ENCODE results near the gene VOPP1.
"Not testable (repeated sequence)": the region's sequence is repeated elsewhere in the genome, so short reads cannot be mapped to it uniquely, and the experiment has no call there.

VOPP1 gene, protein sequence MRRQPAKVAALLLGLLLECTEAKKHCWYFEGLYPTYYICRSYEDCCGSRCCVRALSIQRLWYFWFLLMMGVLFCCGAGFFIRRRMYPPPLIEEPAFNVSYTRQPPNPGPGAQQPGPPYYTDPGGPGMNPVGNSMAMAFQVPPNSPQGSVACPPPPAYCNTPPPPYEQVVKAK

DNA sequence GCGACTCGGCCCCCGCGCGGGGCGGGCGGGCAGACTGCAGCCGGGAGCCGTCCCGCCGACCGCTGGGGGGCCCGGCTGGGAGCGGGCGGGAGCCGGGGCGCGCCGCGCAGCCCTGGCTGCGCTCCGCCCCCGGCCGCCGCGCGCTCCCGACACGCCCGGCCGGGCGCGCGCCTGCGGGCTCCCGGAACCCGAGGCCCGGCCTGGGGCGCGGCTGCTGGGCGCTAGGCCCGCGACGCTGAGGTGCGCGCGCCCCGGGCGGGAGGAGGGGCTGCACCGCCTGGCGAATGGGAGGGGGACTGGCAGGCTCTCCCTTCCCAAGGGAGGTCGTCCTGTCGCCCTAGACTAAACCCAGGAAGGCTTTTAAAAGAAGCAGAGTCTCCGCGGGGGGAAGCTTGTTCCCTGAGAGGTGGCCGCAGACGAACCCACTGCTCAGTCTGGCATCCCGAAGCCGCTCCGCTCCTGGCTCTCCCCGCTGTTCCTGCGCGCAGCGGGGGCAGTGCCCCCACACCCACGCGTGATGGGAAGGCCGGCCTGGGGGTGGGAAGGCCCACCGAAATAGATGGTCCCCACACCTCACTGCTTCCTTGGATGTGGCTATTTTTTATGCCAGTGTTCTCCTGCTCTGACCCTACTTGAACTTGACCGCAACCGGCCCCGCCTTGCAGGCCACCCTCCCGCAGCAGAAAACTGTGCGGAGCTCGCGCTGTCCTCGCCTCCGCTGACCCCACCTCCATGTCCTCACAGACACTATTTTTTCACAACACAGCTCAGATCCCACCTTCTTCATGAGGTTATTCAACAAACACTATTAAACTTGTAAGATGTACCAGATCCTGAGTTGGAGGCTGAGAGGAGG lies at the start of gene VOPP1:
Gene VOPP1 (minus strand): TSS at position 125 of the 856 bp plus-strand sequence. CDS start 178 bp downstream, outside the sequence.
- DNase-seq (ENCODE audit: low spot score): peak; percentile 90

DNA sequence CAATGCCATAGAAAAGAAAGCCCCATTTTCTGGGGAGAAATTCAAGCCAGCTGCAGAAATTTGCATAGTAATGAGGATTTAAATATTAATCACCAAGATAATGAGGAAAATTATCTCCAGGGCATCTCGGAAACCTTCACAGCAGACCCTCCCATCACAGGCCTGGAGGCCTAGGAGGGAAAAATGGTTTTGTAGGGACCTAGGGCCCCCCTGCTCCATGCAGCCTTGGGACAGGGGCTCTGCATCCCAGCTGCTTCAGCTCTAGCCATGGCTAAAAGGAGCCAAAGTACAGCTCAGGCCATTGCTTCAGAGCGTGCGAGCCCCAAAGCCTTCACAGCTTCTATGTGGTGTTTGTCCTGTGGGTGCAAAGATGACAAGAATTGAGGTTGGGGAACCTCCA lies 46.6 kb upstream of the VOPP1 start:
- DNase-seq (ENCODE audit: low spot score): no peak

DNA sequence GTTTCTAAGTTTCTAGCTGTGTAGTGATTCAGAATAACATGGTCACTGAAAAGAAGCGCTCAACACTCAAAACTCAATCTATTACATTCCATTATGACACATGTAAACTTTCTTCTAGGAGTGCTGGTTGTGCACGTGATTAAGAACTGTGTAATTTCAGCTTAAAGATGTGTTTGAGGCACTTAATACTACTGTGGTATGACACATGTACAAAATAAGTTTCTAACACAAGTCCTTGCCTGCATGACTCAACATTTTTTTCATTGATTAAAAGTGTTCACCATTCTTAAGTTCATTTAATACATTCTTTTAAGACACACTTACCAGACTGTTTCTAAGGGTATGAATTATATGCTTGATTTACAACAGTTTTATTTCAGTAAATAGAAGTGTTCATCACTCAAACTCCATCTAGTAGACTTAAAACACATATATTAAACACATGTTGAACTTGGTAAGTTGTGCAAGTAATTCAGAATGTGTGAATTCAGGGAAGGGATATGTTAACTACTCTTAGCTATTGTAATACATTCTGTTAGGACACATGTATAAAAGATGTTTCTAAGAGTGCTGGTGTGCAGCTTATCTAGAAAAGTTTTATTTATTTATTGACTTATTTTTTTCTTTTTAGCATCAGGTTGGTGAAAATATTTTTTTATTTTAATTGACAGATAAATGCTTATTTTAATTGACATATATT lies 42.2 kb upstream of the VOPP1 start:
- DNase-seq (ENCODE audit: low spot score): not testable (repeated sequence)

DNA sequence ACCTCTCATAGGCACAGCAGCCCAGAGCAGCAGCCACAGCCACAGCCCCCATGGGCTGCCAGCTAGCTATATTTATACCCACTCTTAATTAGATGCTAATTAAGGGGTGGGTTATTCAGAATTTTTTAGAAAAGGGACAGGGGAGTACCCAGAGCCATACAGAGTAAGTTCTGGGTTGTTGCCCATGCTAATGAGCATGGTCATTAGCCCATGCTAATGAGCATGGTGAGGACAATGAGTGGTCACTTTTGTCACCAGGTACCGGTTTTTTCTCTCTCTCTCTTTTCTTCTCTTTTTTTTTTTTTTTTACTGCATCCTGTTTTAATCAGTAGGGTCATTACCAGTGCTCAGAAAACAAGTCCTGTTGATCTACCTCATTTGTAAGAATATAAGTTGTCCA lies 37.4 kb upstream of the VOPP1 start:
- not testable (repeated sequence) for DNase-seq (ENCODE audit: low spot score)

DNA sequence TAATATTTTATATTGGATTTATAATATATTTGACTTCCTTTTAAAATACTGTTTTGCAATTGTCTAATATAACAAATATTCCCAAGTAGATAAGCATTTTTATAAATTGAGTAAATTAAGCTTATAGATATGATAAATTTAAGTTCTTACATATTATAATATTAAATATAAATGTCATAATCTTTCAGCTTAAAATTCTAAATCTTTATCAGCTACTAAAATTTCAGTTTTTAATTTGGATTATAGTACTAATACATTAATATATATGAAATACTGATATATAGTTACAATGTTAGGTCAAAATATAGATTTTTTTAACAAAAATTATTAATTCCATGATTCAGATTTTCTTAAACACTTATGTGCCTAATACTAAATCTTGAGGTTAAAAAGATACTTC lies 33.4 kb upstream of the VOPP1 start:
- not testable (repeated sequence) for DNase-seq (ENCODE audit: low spot score)

DNA sequence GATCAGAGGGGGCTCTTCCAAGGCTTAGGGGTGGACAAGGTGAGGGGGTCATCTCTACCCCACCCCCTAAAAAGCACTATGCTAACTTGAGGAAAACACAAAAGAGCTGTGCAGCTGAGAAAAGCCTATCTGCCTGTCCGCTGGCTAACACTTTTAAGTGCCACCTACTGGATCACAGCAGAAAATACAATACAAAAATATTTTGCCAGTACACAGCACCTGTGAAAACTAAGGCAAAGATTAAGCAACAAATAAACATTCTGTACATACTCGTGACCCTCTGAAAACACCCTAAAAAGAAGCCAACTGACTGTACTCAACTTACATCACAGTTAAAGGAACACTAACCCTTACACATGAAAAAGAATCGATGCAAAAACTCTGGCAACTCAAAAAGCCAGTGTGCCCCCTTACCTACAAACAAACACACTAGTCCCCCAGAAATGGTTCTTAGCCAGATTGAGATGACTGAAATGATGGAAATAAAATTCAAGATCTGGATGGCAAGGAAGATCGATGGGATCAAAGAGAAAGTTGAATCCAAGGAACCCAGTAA lies 25.7 kb upstream of the VOPP1 start:
- not testable (repeated sequence) for DNase-seq (ENCODE audit: low spot score)

DNA sequence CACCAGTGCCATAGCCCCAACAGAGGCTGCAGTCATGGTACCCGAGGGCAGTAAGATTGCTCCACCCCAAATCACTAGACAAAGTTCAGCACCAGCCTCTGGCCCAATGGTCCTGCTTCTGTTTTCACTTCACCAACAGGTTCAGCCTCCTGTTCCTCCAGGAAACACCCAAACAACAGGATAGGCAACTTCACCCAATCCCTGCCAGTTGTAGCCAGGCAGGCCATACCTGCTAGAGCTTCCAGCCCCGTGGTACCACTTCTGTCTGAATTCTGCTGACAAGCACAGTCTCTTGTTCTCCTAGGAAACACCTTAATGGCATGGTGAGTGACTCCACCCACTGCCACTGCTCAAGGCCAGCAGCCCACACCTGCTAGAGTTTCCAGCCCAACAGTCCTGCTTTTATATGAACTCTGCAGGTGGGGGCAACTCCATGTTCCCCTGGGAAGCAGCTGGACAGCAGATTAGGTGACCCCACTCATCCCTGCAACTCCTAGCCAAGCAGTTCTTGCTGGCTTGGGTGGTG lies 25.0 kb upstream of the VOPP1 start:
- DNase-seq (ENCODE audit: low spot score): not testable (repeated sequence)

DNA sequence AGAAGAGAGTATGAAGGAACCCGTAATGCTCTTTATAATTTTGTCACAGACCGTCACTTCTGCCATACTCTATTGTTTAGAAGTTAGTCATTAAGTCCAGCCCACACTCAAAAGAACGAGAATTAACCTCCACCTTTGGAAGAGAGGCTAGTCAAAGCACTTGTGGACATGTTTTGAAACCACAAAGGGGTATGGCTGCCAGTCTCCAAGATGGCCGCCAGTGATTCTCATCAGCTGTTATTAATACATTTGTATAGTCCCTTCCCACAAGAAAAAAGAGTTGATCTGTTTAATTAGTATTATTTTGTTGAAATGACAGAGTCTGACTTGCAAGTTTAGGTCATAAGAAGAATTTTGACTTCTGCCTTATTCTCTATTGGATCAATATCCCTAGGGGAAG lies 23.2 kb upstream of the VOPP1 start:
- DNase-seq (ENCODE audit: low spot score): no peak

DNA sequence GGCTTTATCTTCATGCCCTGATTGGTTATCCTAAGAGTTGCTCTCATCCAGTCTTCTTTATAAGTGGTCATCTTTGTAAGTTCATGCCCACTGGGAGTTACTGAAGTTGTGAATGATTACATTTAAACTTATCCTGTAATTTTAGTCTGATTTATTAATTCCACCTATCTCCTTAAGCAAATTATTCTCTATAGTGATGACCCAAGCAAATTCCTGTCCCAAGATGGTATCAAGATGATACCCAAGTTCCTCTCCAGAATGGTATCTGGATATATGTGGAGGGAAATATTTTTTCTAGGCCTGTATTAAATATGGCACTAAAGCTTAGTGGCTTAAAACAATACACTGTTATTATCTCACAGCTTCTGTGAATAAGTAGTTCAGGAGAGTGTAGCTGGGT lies 22.6 kb upstream of the VOPP1 start:
- DNase-seq (ENCODE audit: low spot score): no peak

DNA sequence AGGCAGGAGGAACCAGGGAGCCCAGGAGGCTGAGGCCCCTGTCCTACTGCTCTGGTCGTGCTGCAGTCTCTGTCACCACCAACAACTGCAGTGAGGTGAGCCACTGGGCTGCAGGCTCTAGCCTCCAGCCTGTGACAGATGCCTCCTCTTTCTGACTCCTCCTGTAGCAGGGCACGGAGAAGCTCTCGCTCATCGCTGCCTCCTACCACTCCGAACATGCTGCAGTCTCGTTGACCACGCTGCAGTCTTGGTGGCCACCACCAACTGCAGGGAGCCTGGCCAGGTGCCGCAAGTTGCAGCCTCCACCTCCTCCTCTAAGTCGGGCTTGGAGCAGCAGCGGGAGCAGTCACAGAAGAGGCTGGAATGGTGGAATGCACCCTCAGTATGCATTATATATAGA lies 22.1 kb upstream of the VOPP1 start:
- DNase-seq (ENCODE audit: low spot score): no peak

DNA sequence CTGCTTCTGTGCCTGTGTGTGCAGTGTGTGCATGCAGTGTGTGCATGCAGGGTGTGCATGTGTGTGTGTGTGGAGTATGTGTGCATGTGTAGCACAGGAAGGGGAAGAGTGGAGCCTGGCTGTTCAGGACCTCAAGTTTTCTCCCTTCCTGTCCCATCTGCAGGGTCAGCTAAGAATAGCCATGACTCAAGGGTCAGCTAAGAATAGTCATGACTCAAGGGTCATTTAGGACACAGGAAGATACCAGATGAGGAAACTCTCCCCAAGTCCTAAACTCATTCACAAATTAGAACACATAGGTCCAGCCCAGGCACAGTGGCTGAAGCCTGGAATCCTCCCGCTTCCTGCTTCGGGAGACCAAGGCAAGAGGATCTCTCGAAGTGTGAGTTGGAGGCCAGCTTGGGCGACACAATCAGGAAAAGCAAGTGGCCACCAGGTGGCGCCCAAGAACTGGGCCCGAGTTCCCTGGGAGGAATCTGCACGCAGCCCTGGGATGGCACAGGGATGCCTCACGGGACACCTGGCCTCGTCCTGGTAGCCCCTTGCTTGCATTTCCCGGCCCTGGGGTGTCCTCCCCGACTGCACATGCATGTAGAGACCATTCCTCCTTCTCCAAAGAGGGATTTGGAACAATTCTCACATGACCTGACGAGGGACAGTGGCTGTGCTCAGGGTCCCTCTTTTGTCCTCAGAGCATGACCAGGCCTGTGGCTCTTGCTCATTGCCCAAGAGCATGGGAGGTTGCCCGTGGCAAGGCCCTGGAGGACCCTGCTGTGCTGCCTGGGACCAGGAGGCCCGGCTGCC lies 21.4 kb upstream of the VOPP1 start:
- peak; percentile 78 for DNase-seq (ENCODE audit: low spot score)

DNA sequence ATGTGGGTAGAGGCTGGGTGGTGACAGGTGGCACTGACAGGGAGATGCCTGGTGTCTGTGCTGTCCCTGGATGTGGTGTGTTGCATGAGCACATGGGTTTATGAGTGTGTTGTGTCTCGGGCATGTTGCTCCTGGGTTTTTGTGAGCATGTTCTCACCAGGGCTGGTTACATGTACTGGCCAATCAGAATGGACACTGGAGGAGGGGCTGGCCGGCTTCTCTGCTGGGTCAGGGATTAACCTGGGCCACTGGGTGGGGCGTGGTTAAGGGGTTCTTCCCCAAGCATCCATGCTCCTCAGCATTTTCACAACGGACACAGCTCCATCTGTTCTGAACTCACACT lies 20.8 kb upstream of the VOPP1 start:
- no peak for DNase-seq (ENCODE audit: low spot score)

DNA sequence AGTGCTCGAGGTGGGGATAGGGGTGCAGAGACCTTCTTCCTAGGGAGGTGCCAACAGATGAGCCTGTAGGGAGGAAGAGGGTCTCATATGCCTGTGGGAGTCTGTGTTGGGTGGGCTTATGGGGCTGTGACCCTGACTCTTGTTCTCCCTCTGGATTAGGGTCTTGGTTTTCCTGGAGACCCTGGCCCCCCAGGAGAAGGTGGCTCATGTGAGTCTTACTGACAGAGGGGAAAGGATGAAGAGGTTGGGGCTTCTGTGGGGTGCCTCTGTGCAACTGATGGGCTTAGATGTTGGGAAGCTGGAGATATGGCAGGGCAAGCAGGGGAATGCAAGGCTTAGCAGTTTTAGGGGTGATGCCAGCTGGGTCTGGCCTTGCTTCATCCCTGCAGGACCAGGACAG lies 20.2 kb upstream of the VOPP1 start:
- no peak for DNase-seq (ENCODE audit: low spot score)

DNA sequence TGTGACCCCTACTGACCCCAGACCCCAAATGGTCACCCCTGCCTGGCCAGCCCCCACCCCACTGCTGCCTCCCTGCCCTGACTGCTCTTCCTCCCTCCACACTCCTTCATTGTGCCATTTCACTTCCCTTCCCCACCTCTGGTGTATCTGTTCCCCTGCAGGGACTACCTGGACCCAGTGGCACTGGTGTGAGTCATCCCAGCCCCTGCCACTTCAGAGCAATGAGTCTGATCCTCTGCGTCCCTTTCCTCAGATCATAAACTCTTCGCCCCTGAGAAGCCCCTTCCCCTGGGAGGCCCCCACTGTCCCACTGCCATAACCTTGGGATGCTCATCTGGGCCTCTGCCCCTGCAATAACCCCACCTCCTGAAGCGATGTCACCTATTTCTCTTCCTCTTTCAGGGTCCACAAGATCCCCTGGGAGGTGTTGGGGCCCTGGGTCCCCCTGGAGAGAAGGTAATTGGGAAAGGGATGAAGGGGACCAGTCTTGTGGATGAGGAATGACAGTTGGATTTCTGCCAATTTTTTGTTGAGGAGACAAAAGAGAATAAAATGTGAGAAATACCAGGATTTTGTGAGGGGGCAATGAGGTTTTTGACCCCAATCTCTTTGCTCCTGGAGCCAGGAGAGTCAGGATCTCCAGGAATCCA lies 19.1 kb upstream of the VOPP1 start:
- DNase-seq (ENCODE audit: low spot score): no peak

DNA sequence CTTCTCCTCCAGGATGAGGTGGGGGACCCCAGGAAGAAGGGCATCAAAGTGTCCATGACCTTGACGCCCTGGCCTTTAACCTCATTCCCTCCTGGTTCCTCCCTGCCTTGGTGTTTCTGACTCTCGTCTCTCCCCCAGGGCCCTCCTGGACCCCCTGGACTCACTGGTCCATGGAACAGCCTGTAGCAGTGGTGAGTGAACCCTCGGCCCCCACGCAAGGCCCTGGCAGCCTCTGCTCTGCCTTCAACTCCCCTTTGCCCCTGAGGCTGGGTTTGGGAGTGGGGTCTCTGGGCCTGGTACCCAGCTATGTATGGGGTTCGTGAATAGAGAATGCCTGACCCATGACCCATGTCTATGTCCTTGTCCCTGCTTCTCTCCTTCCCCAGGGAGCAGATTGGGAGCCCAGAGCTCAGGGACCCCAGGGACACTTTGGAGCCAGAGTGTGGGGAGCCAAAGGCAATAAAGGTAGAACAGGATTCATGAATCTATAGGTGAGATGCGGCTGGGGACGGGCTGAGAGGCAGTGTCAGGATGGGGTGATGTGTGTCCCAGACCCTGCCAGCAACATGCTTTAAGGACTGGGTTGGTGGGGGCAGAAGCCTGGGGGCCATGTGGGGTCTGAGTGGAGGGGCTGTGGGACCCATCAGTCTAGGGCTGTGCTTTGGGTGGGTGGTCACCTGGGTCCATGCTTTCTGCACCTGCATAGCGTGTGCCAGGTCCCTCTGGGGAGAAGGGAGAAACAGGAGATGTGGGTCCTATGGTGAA lies 18.4 kb upstream of the VOPP1 start:
- no peak for DNase-seq (ENCODE audit: low spot score)

DNA sequence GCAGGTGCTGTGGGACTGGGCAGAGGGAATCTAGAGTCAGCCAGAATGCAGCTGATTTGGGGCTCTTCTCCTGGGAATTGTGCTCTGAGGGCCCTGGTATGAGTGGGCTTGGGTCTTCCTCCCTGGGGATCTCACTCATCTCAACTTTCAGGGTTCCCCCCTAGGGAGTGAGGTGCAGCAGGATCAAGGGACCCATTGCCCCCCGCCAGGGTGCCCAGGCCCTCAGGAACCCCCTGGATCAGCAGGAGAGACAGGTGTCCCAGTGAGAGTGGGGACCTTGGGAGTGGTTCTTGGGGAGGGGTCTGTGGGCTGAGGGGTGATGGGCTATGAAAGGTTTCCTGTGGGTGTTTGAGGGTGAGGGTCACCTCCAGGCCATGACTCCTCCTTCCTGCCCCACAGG lies 17.6 kb upstream of the VOPP1 start:
- no peak for DNase-seq (ENCODE audit: low spot score)

DNA sequence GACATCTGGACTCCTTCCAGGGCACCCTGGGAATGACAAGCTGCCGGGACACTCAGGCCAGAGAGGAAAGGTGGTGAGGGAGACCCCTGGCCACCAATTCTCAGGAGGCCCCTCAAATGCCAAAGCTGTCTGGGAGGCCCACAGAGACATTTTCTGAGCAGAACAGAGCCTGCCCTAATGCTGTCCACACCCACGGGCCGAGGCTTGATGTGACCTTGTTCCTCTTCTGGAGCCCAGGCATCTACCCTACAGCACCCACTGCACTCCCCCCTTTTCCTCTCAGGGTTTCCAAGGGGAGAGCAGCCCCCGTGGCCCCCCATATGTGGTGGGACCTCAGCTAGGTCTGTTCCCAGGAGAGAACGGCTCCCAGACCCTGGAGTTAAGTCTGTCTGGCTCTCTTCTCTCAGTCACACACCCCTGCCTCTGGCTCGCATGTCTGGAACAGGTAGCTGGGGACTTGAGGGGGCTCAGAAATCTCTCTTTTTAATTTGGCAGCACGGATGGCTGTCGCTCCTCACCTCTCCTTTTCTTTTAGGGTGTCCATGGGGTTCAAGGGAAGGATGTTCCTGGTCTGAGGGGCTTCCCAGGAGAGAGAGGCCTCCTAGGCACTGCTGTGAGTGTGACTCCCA lies 16.8 kb upstream of the VOPP1 start:
- DNase-seq (ENCODE audit: low spot score): no peak

DNA sequence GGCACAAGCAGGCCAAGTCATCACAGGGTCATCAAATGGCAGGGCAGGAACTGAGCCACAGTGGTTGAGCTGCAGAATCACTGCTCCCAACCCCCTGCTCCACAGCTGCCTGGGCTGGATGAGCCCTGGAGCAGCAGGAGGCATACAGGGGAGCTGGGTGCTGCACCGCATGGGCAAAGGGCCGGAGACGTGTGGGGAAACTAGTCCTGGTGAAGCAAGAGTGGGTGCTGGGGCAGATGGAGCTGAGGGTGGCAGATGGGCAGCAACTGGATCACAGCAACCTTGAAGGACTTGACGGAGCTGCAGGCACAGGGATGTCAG lies 16.0 kb upstream of the VOPP1 start:
- DNase-seq (ENCODE audit: low spot score): no peak

DNA sequence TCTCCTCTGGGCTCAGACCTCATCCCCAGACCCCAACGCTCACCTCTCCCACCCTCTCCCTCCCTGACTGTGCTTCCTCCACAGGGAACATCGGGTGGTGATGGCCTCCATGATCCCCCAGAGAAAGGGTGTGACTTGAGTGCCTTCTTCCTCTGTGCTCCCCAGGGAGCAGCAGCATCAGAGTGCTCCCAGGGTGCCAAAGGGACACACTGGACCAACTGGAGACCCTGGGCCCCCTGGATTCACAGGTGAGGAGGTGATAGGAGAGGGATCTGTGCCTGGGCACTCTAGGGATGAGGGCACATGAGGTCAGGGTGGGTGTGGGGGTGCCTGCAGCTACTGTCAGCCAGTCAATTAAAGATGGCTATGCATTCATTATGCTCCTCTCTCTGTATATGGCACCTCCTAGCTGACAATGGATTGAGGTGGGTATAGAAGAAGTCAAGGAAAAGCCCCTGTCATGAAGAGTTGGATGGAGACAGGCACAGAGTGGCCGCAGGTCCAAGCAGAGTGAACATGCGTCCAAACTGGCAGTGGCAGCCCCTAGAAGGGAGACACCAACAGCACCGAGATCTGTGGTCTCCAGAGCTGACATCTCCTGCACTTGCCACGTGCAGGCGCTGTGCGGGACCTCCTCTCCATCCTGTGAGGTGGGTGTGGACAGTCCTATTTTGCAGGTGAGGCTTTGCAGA lies 15.5 kb upstream of the VOPP1 start:
- DNase-seq (ENCODE audit: low spot score): no peak

DNA sequence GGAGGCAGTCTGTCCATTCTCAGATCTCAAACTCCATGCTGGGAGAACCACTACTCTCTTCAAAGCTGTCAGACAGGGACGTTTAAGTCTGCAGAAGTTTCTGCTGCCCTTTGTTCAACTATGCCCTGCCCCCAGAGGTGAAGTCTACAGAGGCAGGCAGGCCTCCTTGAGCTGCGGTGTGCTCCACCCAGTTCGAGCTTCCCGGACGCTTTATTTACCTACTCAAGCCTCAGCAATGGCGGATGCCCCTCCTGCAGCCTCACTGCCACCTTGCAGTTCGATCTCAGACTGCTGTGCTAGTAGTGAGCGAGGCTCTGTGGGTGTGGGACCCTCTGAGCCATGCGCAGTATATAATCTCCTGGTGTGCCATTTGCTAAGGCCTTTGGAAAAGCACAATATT lies 10.4 kb upstream of the VOPP1 start:
- DNase-seq (ENCODE audit: low spot score): not testable (repeated sequence)
